ENCODE results near the gene MXD4. TPM values are rescaled to one million over a fixed set of nuclear protein-coding genes. Genes with fewer than 3 reads are reported as not detected.

The MXD4 gene
- polyA plus RNA-seq, 1 of the 3 experiments (the other 2 are of a cell fraction) = 38.6 TPM

DNA sequence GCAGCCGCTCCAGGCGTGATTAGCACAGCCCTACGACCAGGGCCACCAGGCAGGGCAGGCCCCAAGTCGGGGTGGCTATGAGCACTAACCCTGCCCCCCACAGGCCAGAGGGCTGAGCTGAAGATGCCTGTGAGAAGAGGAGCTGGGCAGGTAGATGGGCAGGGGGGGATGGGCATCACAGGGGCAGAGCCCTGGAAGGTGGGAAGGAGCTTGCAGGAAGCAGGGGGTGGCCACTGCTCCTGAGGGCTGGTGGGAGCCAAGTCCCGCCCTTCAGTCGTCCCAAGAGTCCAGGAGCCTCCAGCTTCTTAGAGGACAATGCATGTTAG, 7.3 kb upstream of the MXD4 start:
- H3K27ac ChIP-seq (ENCODE audit: low read depth in 2 of 2, low read length in 1 of 2) = no peak overlapping the region
- H3K27me3 ChIP-seq (ENCODE audit: insufficient read depth) = no peaks in the 10 kb centered on the region
- H3K9ac ChIP-seq = no peak overlapping the region
- POLR2A ChIA-PET = no interaction called here
- H3K4me1 ChIP-seq (ENCODE audit: control insufficient read depth in 1 of 2, insufficient read depth in 2 of 2, low read depth in 1 of 2, low read length in 1 of 2) = peaks cover 0 to 49% of the 10 kb centered on the region in 2 experiments; a peak in 1 of 4 replicates
- no peaks in the 10 kb centered on the region for H3K79me2 ChIP-seq (ENCODE audit: insufficient read depth)
- no peak overlapping the region for H3K4me3 ChIP-seq (ENCODE audit: low read depth in 2 of 2, low read length in 1 of 2)
- 83% methylated on average over 2 of the region's 6 CpGs for WGBS (ENCODE audit: low lambda C conversion rate)
- H4K20me1 ChIP-seq (ENCODE audit: insufficient read depth) = no peaks in the 10 kb centered on the region
- no peaks in the 10 kb centered on the region for H3F3A ChIP-seq (replicated peaks; ENCODE audit: insufficient read depth)
- no peaks in the 10 kb centered on the region for H3K36me3 ChIP-seq (replicated peaks in 1 of 2; ENCODE audit: control insufficient read depth in 1 of 2, insufficient read depth in 2 of 2, low read length in 1 of 2)
- TF ChIP-seq FOXJ3 (CRISPR knock-in tag; IDR thresholded peaks at IDR 0.05) = no peak
- TF ChIP-seq, protein P1, sequence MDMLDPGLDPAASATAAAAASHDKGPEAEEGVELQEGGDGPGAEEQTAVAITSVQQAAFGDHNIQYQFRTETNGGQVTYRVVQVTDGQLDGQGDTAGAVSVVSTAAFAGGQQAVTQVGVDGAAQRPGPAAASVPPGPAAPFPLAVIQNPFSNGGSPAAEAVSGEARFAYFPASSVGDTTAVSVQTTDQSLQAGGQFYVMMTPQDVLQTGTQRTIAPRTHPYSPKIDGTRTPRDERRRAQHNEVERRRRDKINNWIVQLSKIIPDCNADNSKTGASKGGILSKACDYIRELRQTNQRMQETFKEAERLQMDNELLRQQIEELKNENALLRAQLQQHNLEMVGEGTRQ (IDR thresholded peaks at IDR 0.05; ENCODE audit: borderline replicate concordance, low read depth, low read length) = no peak
- TF ChIP-seq ELF1 (IDR thresholded peaks at IDR 0.05) = no peak
- TF ChIP-seq GABPA (IDR thresholded peaks at IDR 0.05; ENCODE audit: low read depth) = no peak
- no peak for TF ChIP-seq TCF12 (IDR thresholded peaks at IDR 0.05)
- no peaks in the 10 kb centered on the region for H3K9me3 ChIP-seq
- no peaks in the 10 kb centered on the region for H3K9me2 ChIP-seq
- DNase-seq = peak; percentile 42
- CTCF ChIA-PET = no interaction called here
- H2AFZ ChIP-seq (ENCODE audit: low read depth) = no peak overlapping the region
- no peak overlapping the region for H3K4me2 ChIP-seq

DNA sequence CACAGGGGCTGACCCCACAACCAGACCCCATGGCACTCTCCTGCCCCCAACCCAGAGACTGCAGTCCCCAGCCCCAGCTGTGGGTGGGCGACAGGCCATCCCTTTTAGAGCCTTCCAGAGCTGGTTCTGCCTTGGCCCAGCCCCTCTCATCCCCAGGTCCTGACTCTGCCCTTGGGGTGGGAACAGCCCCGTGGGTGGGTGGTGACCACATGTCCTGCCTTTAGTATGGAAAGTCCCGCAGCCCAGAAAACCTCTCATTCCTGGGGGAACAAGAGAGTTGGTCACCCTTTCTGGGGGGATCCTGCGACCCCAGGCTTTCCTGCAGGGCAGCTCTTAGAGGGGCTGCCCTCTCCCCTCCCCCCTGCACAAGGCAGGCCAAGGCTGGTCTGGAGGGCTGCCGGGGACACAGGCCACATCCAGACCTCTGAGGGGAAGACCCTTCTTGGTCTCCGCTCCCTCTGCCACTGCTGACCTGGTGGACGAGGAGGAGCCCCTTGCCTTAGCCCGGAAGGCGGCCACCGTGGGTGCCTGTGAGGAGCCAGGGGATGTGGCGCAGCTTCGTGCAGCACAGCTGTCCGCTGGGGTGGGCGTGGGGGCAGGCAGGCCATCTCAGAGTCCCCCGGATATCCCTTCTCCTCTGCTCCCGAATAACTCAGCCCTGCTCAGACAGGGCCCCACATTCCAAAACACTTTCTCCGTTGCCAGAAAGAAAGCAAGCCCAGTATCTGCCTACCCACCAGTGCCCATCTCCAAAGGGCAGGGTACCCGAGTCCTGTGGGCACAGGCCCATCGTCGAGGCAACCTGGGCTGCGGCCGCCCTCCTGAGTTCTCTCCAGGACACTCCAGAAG, 6.7 kb upstream of the MXD4 start:
- Histone ChIP-seq H3K9ac (no peak overlapping the region), H3K4me3 (ENCODE audit: low read depth in 2 of 2, low read length in 1 of 2) (no peak overlapping the region), H3K4me2 (no peak overlapping the region), H4K20me1 (ENCODE audit: insufficient read depth) (no peaks in the 10 kb centered on the region), H3K9me2 (no peaks in the 10 kb centered on the region), H3K36me3 (replicated peaks in 1 of 2; ENCODE audit: control insufficient read depth in 1 of 2, insufficient read depth in 2 of 2, low read length in 1 of 2) (no peaks in the 10 kb centered on the region), H3K27me3 (ENCODE audit: insufficient read depth) (no peaks in the 10 kb centered on the region), H3K27ac (ENCODE audit: low read depth in 2 of 2, low read length in 1 of 2) (no peak overlapping the region; a peak in 1 of 4 replicates), H3K4me1 (ENCODE audit: control insufficient read depth in 1 of 2, insufficient read depth in 2 of 2, low read depth in 1 of 2, low read length in 1 of 2) (peaks cover 0 to 49% of the 10 kb centered on the region in 2 experiments; a peak in 1 of 4 replicates), H3F3A (replicated peaks; ENCODE audit: insufficient read depth) (no peaks in the 10 kb centered on the region), H3K9me3 (no peaks in the 10 kb centered on the region), H2AFZ (ENCODE audit: low read depth) (no peak overlapping the region), H3K79me2 (ENCODE audit: insufficient read depth) (no peaks in the 10 kb centered on the region)
- no peak for TF ChIP-seq MEF2A (IDR thresholded peaks at IDR 0.05; ENCODE audit: borderline replicate concordance, low read depth)
- WGBS (ENCODE audit: low lambda C conversion rate) = 83% methylated on average over 5 of the region's 22 CpGs
- CTCF ChIA-PET = interaction anchor here (0.9 kb wide), 1 partner anchor 168 kb away, joined by 5 read pairs; no protein-coding TSS in a partner anchor
- peak; percentile 38 for DNase-seq
- POLR2A ChIA-PET = no interaction called here

DNA sequence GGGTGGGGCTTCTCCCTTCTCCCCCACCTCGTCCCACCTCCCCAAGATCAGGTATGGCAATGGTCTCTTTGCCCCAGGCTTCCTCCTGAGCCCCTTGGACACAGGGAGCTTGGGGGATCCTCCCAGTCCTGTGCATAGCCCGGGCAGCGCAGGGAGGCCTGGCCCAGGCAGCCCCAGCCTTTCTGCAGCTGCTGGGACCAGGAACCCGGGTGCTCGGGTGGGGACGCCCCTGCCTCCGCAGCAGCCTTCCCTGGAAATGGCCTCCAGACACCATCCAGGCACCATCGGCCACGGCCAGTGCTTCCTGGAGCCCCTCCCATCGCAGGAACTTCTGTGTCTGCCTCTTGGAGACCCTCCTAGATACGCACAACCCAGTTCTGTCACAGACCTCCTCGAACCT, 5.9 kb upstream of the MXD4 start:
- peaks cover 0 to 51% of the 10 kb centered on the region in 2 experiments; a peak in 1 of 4 replicates for H3K4me1 ChIP-seq (ENCODE audit: control insufficient read depth in 1 of 2, insufficient read depth in 2 of 2, low read depth in 1 of 2, low read length in 1 of 2)
- H3K9ac ChIP-seq = no peak overlapping the region
- no peak overlapping the region for H3K27ac ChIP-seq (ENCODE audit: low read depth in 2 of 2, low read length in 1 of 2)
- no peaks in the 10 kb centered on the region for H3K9me3 ChIP-seq
- no peaks in the 10 kb centered on the region for H3K36me3 ChIP-seq (replicated peaks in 1 of 2; ENCODE audit: control insufficient read depth in 1 of 2, insufficient read depth in 2 of 2, low read length in 1 of 2)
- H3K9me2 ChIP-seq = no peaks in the 10 kb centered on the region
- H2AFZ ChIP-seq (ENCODE audit: low read depth) = no peak overlapping the region
- no peaks in the 10 kb centered on the region for H4K20me1 ChIP-seq (ENCODE audit: insufficient read depth)
- no peaks in the 10 kb centered on the region for H3K79me2 ChIP-seq (ENCODE audit: insufficient read depth)
- no peak overlapping the region for H3K4me2 ChIP-seq
- TF ChIP-seq, protein P2, sequence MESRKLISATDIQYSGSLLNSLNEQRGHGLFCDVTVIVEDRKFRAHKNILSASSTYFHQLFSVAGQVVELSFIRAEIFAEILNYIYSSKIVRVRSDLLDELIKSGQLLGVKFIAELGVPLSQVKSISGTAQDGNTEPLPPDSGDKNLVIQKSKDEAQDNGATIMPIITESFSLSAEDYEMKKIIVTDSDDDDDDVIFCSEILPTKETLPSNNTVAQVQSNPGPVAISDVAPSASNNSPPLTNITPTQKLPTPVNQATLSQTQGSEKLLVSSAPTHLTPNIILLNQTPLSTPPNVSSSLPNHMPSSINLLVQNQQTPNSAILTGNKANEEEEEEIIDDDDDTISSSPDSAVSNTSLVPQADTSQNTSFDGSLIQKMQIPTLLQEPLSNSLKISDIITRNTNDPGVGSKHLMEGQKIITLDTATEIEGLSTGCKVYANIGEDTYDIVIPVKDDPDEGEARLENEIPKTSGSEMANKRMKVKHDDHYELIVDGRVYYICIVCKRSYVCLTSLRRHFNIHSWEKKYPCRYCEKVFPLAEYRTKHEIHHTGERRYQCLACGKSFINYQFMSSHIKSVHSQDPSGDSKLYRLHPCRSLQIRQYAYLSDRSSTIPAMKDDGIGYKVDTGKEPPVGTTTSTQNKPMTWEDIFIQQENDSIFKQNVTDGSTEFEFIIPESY (IDR thresholded peaks at IDR 0.05; ENCODE audit: borderline replicate concordance, low read depth) = no peak
- no peaks in the 10 kb centered on the region for H3K27me3 ChIP-seq (ENCODE audit: insufficient read depth)
- no peaks in the 10 kb centered on the region for H3F3A ChIP-seq (replicated peaks; ENCODE audit: insufficient read depth)
- no peak for DNase-seq
- CTCF ChIA-PET = interaction anchor here (0.9 kb wide), 1 partner anchor 169 kb away, joined by 5 read pairs; no protein-coding TSS in a partner anchor
- no peak overlapping the region for H3K4me3 ChIP-seq (ENCODE audit: low read depth in 2 of 2, low read length in 1 of 2)
- POLR2A ChIA-PET = no interaction called here
- WGBS (ENCODE audit: low lambda C conversion rate) = 80% methylated on average over 1 of the region's 12 CpGs

Data from SK-N-SH (cell line).